Osteoblast (primary cell): ENCODE results near the gene FANCL. TPM values are rescaled to one million over a fixed set of nuclear protein-coding genes. Genes with fewer than 3 reads are reported as not detected.
"Not testable (repeated sequence)": the region's sequence is repeated elsewhere in the genome, so short reads cannot be mapped to it uniquely, and the experiment has no call there.

ENCODE experiments used
- DNase-seq: peaks from one replicate; pipeline ENCODE4 v3.0.0; 2011; ENCODE audit warnings: low spot score, mixed read lengths; ENCODE audit not compliant: insufficient read length; ENCODE audit errors: missing footprints
- H2AFZ ChIP-seq: 2 replicates; pipeline ENCODE4 v1.6.0; 2011; ENCODE audit warnings: mild to moderate bottlenecking, low read length
- H3K27ac ChIP-seq: 2 replicates; pipeline ENCODE4 v1.5.1; 2011; ENCODE audit warnings: mild to moderate bottlenecking, low read depth, low read length, moderate library complexity
- H3K27me3 ChIP-seq: 2 replicates; pipeline ENCODE4 v1.6.0; 2012; ENCODE audit warnings: mild to moderate bottlenecking, control low read depth, inconsistent platforms, low read length, moderate library complexity; ENCODE audit not compliant: insufficient read depth
- H3K36me3 ChIP-seq: 2 replicates; pipeline ENCODE4 v1.5.1; 2011; ENCODE audit warnings: mild to moderate bottlenecking, low read length, control low read depth, moderate library complexity; ENCODE audit not compliant: insufficient read depth
- H3K4me1 ChIP-seq: 2 replicates; pipeline ENCODE4 v1.5.1; 2011; ENCODE audit warnings: mild to moderate bottlenecking, low read length, control low read depth, moderate library complexity; ENCODE audit not compliant: insufficient read depth
- H3K4me2 ChIP-seq: 2 replicates; pipeline ENCODE4 v1.6.0; 2011; ENCODE audit warnings: mild to moderate bottlenecking, low read length; ENCODE audit not compliant: insufficient read depth
- H3K4me3 ChIP-seq: fragments of 200-600 bp; sonication (generic); 3 replicates; pipeline ENCODE4 v1.5.1; 2012; ENCODE audit warnings: mild to moderate bottlenecking, low read length, inconsistent platforms; ENCODE audit not compliant: insufficient read depth
- H3K79me2 ChIP-seq: 2 replicates; pipeline ENCODE4 v1.6.0; 2012; ENCODE audit warnings: mild to moderate bottlenecking, low read length, control low read depth, inconsistent platforms; ENCODE audit not compliant: insufficient read depth
- H3K9me3 ChIP-seq: 2 replicates; pipeline ENCODE4 v1.5.1; 2011; ENCODE audit warnings: low read depth, low read length, control low read depth
- H4K20me1 ChIP-seq: 2 replicates; pipeline ENCODE4 v1.6.0; 2012; ENCODE audit warnings: mild to moderate bottlenecking, low read length, control low read depth; ENCODE audit not compliant: insufficient read depth
- CTCF ChIP-seq: IDR thresholded peaks from 2 replicates; pipeline ENCODE4 v1.5.1; 2011; ENCODE audit warnings: mild to moderate bottlenecking, low read depth, low read length, moderate library complexity; ENCODE audit errors: extremely low read depth
- total RNA-seq: library from RNA; depleted of rRNA; stranded (reverse); fragments of >200 nt; gene quantifications from 2 replicates; pipeline ENCODE4 v1.2.3, GENCODE V29; 2012

Gene FANCL
- total RNA-seq, 1 donor: 10.9 TPM

DNA sequence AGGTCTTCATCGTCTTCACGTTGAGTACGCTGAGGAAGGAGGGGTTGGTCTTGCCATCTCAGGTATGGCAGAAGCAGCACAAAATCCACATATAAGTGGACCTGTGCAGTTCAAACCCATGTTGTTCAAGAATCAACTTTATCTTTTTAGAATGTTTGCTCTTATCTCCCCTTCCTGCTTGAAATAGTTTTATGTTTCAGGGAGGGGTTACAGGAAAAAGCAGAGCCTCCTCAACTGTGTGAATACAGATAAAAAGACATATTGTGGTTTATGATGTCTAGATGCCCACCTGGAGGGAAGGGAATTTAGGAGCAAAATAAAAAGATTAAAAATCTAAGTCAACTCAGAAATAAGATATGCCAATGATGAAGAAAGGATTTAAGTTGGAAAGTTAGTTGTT, 118.6 kb downstream of the FANCL start:
- Histone ChIP-seq H3K36me3 (no peaks in the 10 kb centered on the region), H3K79me2 (no peaks in the 10 kb centered on the region), H3K4me2 (no peak overlapping the region), H3K4me1 (no peaks in the 10 kb centered on the region), H4K20me1 (no peaks in the 10 kb centered on the region), H2AFZ (no peak overlapping the region), H3K4me3 (no peak overlapping the region), H3K9me3 (no peaks in the 10 kb centered on the region), H3K27me3 (no peaks in the 10 kb centered on the region), H3K27ac (no peak overlapping the region)
- no peak for DNase-seq
- TF ChIP-seq CTCF: no peak

- Histone ChIP-seq H3K9me3 (no peaks in the 10 kb centered on the region), H3K4me1 (no peaks in the 10 kb centered on the region), H3K36me3 (no peaks in the 10 kb centered on the region), H3K4me3 (no peak overlapping the region), H3K27ac (no peak overlapping the region), H2AFZ (no peak overlapping the region), H4K20me1 (no peaks in the 10 kb centered on the region), H3K4me2 (no peak overlapping the region), H3K79me2 (no peaks in the 10 kb centered on the region), H3K27me3 (no peaks in the 10 kb centered on the region)
- TF ChIP-seq CTCF: no peak
- DNase-seq: no peak
Measured at GRCh38 chr2:58122040-58122439, 119.1 kb downstream of the FANCL start.

GRCh38 chr2:58120626-58121229, 120.4 kb downstream of the FANCL start:
- H2AFZ ChIP-seq: no peak overlapping the region
- no peak for DNase-seq
- no peak for TF ChIP-seq CTCF
- no peaks in the 10 kb centered on the region for H3K9me3 ChIP-seq
- H4K20me1 ChIP-seq: no peaks in the 10 kb centered on the region
- no peak overlapping the region for H3K4me2 ChIP-seq
- H3K27ac ChIP-seq: no peak overlapping the region
- no peaks in the 10 kb centered on the region for H3K79me2 ChIP-seq
- no peaks in the 10 kb centered on the region for H3K4me1 ChIP-seq
- no peak overlapping the region for H3K4me3 ChIP-seq
- no peaks in the 10 kb centered on the region for H3K36me3 ChIP-seq
- H3K27me3 ChIP-seq: no peaks in the 10 kb centered on the region

GRCh38 chr2:58113563-58113962, 127.6 kb downstream of the FANCL start:
- H3K9me3 ChIP-seq, H3K4me3 ChIP-seq, DNase-seq, H3K27ac ChIP-seq, H3K36me3 ChIP-seq, H3K4me2 ChIP-seq, H3K79me2 ChIP-seq, H2AFZ ChIP-seq, H4K20me1 ChIP-seq, H3K27me3 ChIP-seq: not testable (repeated sequence)
- peaks cover 15% of the 10 kb centered on the region for H3K4me1 ChIP-seq
